Measurements from ENCODE around the gene CCL26.
"Not testable (repeated sequence)": the region's sequence is repeated elsewhere in the genome, so short reads cannot be mapped to it uniquely, and the experiment has no call there.

CCL26 gene

DNA sequence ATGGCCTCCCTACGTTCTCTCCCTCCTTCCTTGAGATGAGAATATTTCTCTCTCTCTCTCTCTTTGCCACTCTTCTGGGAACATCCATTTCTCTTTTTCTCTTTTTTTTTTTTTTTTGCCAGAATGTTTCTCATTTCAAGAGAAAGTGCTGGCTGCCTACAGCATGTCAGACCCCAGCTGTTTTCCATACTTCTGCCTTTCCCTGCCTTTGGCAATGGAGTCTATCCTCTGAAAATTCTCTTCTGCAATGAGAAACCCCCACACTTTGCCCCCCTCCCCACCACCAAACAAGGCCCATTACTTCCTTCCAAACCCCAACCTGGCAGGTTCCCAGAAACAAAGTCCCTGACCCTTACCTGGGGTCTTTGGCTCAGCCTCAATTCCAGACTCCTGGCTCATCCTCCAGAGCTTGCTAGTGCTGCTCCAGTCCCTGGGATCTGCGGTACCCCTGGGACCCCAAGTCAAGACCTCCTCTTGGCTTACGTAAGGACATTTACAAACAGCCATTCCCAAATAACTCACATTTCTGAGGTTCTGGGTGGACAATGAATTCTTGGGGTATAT lies 17.4 kb upstream of the CCL26 start:
- TF ChIP-seq, protein P1, sequence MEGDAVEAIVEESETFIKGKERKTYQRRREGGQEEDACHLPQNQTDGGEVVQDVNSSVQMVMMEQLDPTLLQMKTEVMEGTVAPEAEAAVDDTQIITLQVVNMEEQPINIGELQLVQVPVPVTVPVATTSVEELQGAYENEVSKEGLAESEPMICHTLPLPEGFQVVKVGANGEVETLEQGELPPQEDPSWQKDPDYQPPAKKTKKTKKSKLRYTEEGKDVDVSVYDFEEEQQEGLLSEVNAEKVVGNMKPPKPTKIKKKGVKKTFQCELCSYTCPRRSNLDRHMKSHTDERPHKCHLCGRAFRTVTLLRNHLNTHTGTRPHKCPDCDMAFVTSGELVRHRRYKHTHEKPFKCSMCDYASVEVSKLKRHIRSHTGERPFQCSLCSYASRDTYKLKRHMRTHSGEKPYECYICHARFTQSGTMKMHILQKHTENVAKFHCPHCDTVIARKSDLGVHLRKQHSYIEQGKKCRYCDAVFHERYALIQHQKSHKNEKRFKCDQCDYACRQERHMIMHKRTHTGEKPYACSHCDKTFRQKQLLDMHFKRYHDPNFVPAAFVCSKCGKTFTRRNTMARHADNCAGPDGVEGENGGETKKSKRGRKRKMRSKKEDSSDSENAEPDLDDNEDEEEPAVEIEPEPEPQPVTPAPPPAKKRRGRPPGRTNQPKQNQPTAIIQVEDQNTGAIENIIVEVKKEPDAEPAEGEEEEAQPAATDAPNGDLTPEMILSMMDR (conservative IDR thresholded peaks at IDR 0.05), result no peak
- no peak overlapping the region for H3K27ac ChIP-seq

DNA sequence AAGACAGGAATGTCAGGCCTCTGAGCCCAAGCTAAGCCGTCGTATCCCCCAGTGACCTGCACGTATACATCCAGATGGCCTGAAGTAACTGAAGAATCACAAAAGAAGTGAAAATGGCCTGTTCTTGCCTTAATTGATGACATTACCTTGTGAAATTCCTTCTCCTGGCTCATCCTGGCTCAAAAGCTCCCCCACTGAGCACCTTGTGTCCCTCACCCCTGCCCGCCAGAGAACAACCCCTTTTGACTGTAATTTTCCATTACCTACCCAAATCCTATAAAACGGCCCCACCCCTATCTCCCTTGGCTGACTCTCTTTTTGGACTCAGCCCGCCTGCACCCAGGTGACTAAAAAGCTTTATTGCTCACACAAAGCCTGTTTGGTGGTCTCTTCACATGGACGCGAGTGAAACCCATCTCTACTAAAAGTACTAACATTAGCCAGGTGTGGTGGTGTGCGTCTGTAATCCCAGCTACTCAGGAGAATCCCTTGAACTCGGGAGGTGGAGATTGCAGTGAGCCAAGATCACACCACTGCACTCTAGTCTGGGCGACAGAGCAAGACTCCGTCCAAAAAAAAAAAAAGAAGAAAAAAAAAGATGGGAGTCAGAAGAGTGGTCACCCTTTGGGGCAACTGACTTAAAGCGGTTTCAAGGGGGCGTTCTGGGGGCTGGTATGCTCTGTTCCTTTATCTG lies 16.3 kb upstream of the CCL26 start:
- not testable (repeated sequence) for H3K27ac ChIP-seq

DNA sequence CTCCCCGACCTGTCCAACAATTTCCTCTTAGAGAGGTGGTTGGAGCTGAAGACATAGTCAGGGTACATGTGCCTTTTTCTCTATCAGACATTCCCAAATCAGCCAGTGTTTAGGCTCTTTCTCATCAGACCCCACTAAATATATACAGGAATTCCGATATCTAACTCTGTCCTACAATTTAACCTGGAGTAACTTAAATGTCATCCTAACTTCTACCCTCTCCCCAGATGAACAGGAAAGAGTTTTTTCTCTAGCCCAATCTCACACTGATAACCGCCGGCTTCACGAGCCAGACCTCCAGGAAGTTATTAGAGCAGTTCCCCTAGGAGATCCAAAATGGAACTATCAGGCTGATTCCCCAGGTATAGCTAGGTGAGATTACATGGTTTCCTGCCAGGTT lies 11.0 kb upstream of the CCL26 start:
- not testable (repeated sequence) for H3K27ac ChIP-seq

DNA sequence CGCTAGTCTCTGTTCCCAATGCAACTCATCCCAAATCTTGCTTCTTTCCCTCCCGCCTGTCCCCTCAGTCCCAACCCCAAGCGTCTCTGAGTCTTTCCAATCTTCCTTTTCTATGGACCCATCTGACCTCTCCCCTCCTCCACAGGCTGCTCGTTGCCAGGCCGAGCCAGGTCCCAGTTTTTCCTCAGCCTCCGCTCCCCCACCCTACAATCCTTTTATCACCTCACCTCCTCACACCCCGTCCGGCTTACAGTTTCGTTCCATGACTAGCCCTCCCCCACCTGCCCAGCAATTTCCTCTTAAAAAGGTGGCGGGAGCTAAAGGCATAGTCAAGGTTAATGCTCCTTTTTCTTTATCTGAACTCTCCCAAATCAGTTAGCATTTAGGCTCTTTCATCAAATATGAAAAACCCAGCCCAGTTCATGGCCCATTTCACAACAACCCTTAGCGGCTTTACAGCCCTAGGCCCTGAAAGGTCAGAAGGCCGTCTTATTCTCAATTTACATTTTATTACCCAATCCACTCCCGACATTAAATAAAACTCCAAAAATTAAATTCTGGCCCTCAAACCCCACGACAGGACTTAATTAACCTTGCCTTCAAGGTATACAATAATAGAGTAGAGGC lies 8.7 kb upstream of the CCL26 start:
- H3K27ac ChIP-seq, result not testable (repeated sequence)

DNA sequence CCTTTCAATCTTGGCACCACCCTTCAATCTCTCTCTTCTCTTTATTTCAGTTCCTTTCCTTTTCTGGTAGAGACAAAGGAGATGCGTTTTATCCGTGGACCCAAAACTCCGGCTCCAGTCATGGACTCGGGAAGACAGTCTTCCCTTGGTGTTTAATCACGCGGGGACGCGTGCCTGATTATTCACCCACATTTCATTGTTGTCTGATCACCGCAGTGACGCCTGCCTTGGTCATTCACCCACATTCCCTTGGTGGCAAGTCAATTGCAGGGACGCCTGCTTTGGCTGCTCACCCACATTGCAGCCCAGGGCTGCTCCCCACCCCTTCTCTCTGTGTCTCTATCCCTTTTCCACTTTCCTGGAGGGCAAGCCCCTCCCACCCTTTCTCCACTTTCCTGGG lies 7.5 kb upstream of the CCL26 start:
- H3K27ac ChIP-seq, result not testable (repeated sequence)

DNA sequence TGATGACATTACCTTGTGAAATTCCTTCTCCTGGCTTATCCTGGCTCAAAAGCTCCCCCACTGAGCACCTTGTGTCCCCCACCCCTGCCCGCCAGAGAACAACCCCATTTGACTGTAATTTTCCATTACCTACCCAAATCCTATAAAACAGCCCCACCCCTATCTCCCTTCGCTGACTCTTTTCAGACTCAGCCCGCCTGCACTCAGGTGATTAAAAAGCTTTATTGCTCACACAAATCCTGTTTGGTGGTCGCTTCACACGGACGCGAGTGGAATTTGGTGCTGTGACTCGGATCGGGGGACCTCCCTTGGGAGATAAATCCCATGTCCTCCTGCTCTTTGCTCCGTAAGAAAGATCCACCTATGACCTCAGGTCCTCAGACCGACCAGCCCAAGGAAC lies 7.0 kb upstream of the CCL26 start:
- not testable (repeated sequence) for H3K27ac ChIP-seq

DNA sequence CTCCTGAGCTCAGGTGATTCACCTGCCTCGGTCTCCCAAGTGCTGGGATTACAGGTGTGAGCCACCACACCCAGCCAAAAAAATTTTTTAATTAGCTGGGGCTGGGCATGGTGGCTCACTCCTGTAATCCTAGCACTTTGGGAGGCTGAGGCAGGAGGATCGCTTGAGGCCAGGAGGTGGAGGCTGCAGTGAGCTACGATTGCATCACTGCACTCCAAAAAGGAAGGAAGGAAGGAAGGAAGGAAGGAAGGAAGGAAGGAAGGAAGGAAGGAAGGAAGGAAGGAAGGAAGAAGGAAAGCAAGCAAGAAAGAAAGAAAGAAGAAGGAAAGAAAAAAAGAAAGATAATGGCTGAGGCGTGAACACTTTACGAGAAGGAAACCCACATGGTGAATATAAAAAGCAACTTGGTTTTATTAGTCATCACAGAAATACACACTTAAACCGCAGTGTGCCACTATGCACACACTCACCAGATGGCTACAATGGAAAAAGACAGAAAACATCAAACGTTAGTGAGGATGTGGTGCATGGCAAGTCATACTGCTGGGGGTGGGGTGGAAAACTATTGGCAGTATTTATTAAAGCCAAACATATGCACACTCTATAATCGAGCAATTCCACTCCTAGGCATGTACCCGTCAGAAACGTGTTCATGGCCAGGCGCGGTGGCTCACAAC lies 4.4 kb upstream of the CCL26 start:
- TF ChIP-seq, protein P1 (conservative IDR thresholded peaks at IDR 0.05), result peak; percentile 34
- no peak overlapping the region for H3K27ac ChIP-seq

DNA sequence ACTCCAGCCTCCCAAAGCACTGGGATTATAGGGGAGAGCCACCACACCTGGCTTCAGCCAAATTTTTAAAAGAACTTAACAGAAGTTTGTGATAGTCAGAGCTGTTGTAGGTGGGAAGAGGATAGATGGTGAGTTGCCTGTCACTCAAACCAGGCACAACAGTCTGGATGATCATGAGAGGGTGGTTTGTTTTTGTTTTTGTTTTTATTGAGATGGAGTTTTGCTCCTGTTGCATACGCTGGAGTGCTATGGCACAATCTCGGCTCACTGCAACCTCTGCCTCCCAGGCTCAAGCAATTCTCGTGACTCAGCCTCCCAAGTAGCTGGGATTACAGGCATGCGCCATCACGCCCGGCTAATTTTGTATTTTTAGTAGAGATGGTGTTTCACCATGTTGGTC lies 1.9 kb upstream of the CCL26 start:
- H3K27ac ChIP-seq, result not testable (repeated sequence)

DNA sequence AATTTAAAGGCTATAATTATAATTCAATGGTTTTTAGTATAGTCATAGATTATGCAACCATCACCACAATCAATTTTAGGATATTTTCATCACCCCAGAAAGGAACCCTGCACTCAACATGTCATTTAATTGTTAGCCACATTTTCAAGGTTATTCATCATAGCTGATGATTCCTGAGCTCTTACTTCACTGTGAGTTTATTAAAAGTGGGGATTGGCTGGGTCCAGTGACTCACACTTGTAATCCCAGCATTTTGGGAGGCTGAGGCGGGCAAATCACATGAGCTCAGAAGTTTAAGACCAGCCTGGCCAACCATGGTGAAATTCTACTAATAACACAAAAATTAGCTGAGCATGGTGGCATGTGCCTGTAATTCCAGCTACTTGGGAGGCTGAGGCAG lies 787 bp downstream of the CCL26 start:
- no peak overlapping the region for H3K27ac ChIP-seq
- TF ChIP-seq, protein P1 (conservative IDR thresholded peaks at IDR 0.05), result no peak

DNA sequence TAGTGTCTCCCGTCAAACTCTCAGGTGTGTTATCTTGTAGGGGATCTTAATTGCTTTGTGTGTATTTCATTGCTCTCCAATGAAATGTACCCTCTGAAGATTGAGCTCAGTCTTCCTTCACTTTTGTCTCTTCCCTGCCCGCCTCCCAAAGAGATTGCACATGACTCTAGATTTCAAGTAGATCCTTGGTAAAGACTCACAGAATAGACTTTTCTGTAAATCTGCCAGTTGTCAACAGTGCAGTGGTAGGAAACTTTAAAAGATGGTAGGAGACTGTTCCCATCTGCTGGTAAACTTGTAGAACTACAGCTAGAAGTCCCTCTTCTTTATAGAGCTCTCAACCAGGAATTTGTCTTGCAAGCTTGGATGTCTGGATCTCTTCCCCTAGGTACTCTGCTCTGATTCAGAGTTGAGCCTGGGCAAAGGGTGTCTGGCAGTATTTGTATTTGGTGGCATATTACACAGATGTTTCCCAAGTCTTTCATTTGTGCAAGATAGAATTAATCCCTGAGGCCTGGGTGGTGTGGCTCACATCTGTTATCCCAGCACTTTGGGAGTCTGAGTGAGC lies 9.6 kb downstream of the CCL26 start:
- TF ChIP-seq, protein P1 (conservative IDR thresholded peaks at IDR 0.05), result peak; percentile 89
- H3K27ac ChIP-seq, result peak overlapping the region; percentile 20; the same call in 1 of the 2 replicates

DNA sequence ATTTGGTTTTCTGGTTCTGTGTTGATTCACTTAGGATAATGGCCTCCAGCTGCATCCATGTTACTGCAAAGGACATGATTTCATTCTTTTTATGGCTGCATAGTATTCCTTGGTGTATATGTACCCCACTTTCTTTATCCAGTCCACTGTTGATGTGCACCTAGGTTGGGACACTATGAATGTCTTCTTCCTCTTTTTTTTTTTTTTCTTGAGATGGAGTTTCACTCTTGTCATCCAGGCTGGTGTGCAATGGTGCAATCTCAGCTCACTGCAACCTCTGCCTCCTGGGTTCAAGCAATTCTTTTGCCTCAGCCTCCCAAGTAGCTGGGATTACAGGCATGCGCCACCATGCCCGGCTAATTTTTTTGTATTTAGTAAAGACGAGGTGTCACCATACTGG lies 10.2 kb downstream of the CCL26 start:
- peak overlapping the region; percentile 20; the same call in 1 of the 2 replicates for H3K27ac ChIP-seq
